GM21576 (cell line): ENCODE results near the gene RNF169.

Experiments
- ATAC-seq: cut with Tn5 transposase; IDR thresholded peaks from one replicate; pipeline ENCODE4 v1.9.1; 2021; ENCODE audit warnings: mild to moderate bottlenecking, moderate library complexity; ENCODE audit not compliant: unreplicated experiment

Gene RNF169

DNA sequence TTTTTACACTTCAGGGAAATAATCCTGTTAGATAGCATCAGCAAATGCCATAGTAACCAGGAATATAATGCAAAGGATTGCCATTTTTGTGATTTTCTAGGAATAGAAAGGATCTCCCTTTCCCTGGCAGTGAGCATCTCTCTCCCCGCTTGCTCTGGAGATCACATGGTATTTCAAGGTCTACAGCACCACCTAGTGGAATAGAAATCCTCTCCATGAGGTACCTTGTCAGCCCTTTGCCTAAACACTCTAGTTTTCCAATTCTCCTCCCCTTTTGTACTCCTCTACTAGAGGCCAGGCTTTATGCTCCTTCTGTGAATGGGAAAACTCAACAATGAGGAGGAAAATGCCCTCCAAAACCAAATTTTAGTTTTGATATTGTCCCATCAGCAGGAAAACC, 121.8 kb downstream of the RNF169 start:
- no peak for ATAC-seq

DNA sequence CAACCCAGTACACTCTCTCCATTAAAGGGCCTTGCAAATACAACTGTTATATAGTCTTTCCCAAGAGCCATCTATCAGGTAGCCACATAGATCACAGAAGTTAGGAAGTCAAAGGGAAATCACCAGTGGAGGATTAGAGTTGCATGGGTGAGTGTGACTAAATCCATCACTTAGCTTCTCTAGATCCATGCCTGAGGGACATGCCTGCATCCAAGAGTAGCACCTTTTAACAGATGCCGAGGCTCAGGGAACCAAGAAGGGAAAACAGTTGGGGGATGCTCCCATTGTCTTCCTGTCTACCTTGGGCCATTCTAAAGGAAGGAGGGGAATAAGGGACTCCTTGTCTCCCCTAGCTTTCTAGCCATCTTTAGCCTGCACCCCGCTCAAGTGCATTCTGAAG, 122.4 kb downstream of the RNF169 start:
- ATAC-seq, result no peak

DNA sequence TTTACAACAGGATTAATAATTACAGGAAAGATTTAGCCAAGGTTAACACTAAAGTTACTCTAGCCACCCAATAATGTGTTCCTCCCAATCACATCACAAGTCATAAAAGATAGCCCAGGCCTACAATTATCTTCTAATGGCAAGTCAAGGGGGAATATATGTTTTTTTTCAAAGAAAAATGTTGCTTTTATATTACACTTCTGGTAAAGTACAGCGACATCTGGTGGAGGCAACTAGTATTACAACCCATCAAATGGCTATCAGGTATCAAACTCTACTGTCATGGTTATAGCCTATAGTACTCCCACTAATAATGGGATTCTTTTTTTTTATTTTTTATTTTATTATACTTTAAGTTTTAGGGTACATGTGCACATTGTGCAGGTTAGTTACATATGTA, 128.5 kb downstream of the RNF169 start:
- no peak for ATAC-seq
